Omental fat pad (tissue), 4 donors: ENCODE data around the gene PNPLA7. TPM values are rescaled to one million over a fixed set of nuclear protein-coding genes. Genes with fewer than 3 reads are reported as not detected.

ENCODE experiments used
- ATAC-seq: fragments of 150-250 bp; one replicate; pipeline ENCODE4 v1.9.1; 2016; ENCODE audit warnings: mild to moderate bottlenecking, moderate library complexity; ENCODE audit not compliant: low FRiP score
- DNase-seq: peaks from one replicate; pipeline ENCODE4 v3.0.0-alpha.2; 2019; ENCODE audit warnings: low spot score
- CTCF ChIP-seq, 3 donors: fragments of 450-650 bp; IDR thresholded peaks; one replicate each; pipeline ENCODE4 v1.5.1; 2016 to 2017; ENCODE audit warnings: antibody characterized with exemption in 3 of 3, mild to moderate bottlenecking in 3 of 3, moderate library complexity in 2 of 3
- total RNA-seq, 4 donors: library from RNA; depleted of rRNA; stranded (reverse); fragments of >200 nt; gene quantifications; one replicate each; pipeline ENCODE4 v1.1.0, GENCODE V29; 2016

PNPLA7 gene
- total RNA-seq, 4 donors from 2014 or later: 7.1 to 23.1 (median 13.9) TPM

GRCh38 chr9:137462986-137463930 lies 86.9 kb downstream of the PNPLA7 start:
- no peak for DNase-seq
- no peak for TF ChIP-seq CTCF (IDR thresholded peaks at IDR 0.05)
- ATAC-seq: no peak

GRCh38 chr9:137462396-137462985 lies 87.7 kb downstream of the PNPLA7 start:
- TF ChIP-seq CTCF (IDR thresholded peaks at IDR 0.05): no peak
- ATAC-seq: no peak
- no peak for DNase-seq

- no peak for TF ChIP-seq CTCF (IDR thresholded peaks at IDR 0.05)
- DNase-seq: no peak
- ATAC-seq: peak; percentile 18
Observed at GRCh38 chr9:137461663-137462395, 88.4 kb downstream of the PNPLA7 start.

DNA sequence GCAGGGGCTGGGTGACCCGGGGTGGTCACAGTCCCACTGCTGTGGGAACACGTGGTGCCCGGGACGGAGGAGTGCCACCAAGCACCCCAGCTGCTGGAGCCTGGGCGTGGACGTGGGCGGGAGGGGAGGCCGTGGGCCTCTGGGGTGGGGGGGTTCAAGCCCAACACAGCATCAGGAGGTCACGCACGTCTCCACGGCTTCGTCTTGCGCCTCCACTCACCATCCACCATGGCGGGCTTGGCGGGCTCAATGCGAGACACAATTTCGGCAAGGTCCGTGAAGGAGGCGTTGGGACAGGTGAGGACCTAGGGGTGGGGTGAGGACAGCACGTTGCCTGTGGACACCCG lies 88.9 kb downstream of the PNPLA7 start:
- ATAC-seq: no peak
- no peak for DNase-seq
- no peak for TF ChIP-seq CTCF (IDR thresholded peaks at IDR 0.05)

DNA sequence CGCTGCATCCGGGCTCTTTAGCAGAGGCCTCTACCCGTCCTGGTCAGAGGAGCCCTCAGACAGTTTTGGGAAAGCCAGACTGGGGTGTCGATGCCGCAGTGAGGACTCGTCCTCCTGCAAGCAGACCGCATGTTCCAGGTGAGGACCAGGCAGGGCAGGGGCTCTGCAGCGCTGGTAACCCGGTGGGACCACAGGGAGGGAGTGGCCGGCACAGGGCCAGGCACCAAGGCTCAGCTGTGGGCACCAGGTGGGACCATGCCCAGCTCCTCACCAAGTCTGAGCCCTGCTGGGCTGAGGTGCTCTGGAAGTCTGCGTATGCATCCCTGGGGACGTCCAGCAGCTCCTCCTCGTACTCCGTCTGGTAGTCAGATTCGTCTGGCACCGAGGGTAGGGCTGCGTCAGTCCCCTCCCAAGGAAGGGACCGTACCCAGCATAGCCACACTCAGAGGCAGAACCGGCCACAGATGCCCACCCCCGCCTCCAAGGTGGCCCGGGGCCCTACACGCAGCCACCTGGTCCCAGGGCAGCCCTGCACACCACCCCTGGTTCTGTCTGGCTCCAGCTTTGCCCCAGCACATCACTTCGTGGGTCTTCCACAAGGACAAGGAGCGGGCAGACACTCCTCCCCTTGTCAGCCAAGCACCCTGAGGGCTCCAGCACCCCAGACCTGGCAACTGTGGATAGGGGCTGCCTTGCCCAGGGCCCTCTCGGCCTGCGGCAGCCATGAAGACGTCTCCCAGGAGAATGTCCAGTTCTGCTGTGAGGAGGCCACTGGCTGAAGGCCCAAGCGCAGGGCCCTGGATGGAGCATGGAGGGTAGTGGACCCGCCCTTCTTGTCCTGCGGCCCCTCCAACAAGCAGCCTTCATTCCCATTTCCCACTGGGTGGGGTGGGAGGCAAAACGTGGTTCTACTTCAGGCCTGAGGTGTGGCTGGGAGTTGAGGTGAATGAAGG lies 89.6 kb downstream of the PNPLA7 start:
- TF ChIP-seq CTCF (IDR thresholded peaks at IDR 0.05): no peak
- no peak for ATAC-seq
- no peak for DNase-seq

- no peak for DNase-seq
- no peak for ATAC-seq
- TF ChIP-seq CTCF (IDR thresholded peaks at IDR 0.05): no peak
Observed at GRCh38 chr9:137459601-137460362, 90.4 kb downstream of the PNPLA7 start.
